Activated naive CD4-positive, alpha-beta T cell treated with anti-CD3 and anti-CD28 coated beads for 36 hours (primary cell): ENCODE data around the gene P2RX7. TPM values are rescaled to one million over a fixed set of nuclear protein-coding genes. Genes with fewer than 3 reads are reported as not detected.
"Not testable (repeated sequence)": the region's sequence is repeated elsewhere in the genome, so short reads cannot be mapped to it uniquely, and the experiment has no call there.

Experiments
- CTCF ChIA-PET: fragments of 350-600 bp; sonication (Branson Sonifier 250); formaldehyde crosslinking; loops from one replicate; lab custom pipeline; 2021; ENCODE audit warnings: antibody characterized with exemption; lab: Charles Lee
- DNase-seq: peaks from one replicate; pipeline ENCODE4 v3.0.0-alpha.2; 2020
- H3K27ac Mint-ChIP-seq: one replicate; pipeline ENCODE4 v1.8.0; 2021; ENCODE audit warnings: mild to moderate bottlenecking, mixed read lengths
- H3K27me3 Mint-ChIP-seq: one replicate; pipeline ENCODE4 v1.8.0; 2021; ENCODE audit warnings: low read depth, mixed read lengths
- H3K36me3 Mint-ChIP-seq: one replicate; pipeline ENCODE4 v1.8.0; 2021; ENCODE audit warnings: low read depth, mixed read lengths
- H3K4me1 Mint-ChIP-seq: one replicate; pipeline ENCODE4 v1.8.0; 2021; ENCODE audit warnings: low read depth, mixed read lengths
- H3K4me3 Mint-ChIP-seq: one replicate; pipeline ENCODE4 v1.8.0; 2021; ENCODE audit warnings: mild to moderate bottlenecking, moderate library complexity, mixed read lengths
- H3K9me3 Mint-ChIP-seq: one replicate; pipeline ENCODE4 v1.8.0; 2021; ENCODE audit warnings: mixed read lengths
- intact Hi-C: fragments of 100-400 bp; cut with micrococcal nuclease; formaldehyde crosslinking; loops from one replicate; pipeline ENCODE4 v1.15.1; 2023
- total RNA-seq, 2 experiments: library from RNA; stranded (reverse); gene quantifications; one replicate each; pipeline ENCODE4 v1.2.3, GENCODE V29; 2021

P2RX7 gene
- total RNA-seq, 2 experiments from 2014 or later: 6.3 to 6.6 TPM

- no peak for DNase-seq
- peaks cover 12% of the 10 kb centered on the region for H3K36me3 Mint-ChIP-seq
- intact Hi-C loops: no loop called here
- no peaks in the 10 kb centered on the region for H3K27me3 Mint-ChIP-seq
- H3K4me3 Mint-ChIP-seq: no peak overlapping the region
- peaks cover 32% of the 10 kb centered on the region for H3K4me1 Mint-ChIP-seq
- H3K27ac Mint-ChIP-seq: no peak overlapping the region
- H3K9me3 Mint-ChIP-seq: no peaks in the 10 kb centered on the region
- CTCF ChIA-PET: interaction anchor here (0.6 to 1.6 kb wide), 5 partner anchors 10 to 276 kb away, joined by 3 to 5 read pairs (median 4); no protein-coding TSS in a partner anchor
These were observed 96.4 kb downstream of the P2RX7 start for GRCh38 chr12:121228919-121229665.

- Mint-ChIP-seq H3K4me1 (peaks cover 25% of the 10 kb centered on the region), H3K36me3 (peaks cover 15% of the 10 kb centered on the region)
- not testable (repeated sequence) for H3K27me3 Mint-ChIP-seq, H3K27ac Mint-ChIP-seq, H3K9me3 Mint-ChIP-seq, H3K4me3 Mint-ChIP-seq
- peak; percentile 69 for DNase-seq
- CTCF ChIA-PET: interaction anchor here (0.6 to 1.6 kb wide), 13 partner anchors 9 to 736 kb away, joined by 3 to 8 read pairs (median 3); no protein-coding TSS in a partner anchor
- intact Hi-C loops: loop anchor here (2.0 kb wide), 1 partner anchor 169 kb away; no protein-coding TSS in a partner anchor
These were observed 97.3 kb downstream of the P2RX7 start for GRCh38 chr12:121229826-121230537.

GRCh38 chr12:121230538-121230907 lies 97.8 kb downstream of the P2RX7 start:
- peaks cover 15% of the 10 kb centered on the region for H3K36me3 Mint-ChIP-seq
- no peak overlapping the region for H3K27ac Mint-ChIP-seq

GRCh38 chr12:121232163-121232562 lies 99.5 kb downstream of the P2RX7 start:
- CTCF ChIA-PET: no interaction called here
- no peaks in the 10 kb centered on the region for H3K27me3 Mint-ChIP-seq
- H3K27ac Mint-ChIP-seq: no peak overlapping the region
- peaks cover 15% of the 10 kb centered on the region for H3K36me3 Mint-ChIP-seq
- H3K4me3 Mint-ChIP-seq: no peak overlapping the region
- no peaks in the 10 kb centered on the region for H3K9me3 Mint-ChIP-seq
- H3K4me1 Mint-ChIP-seq: peaks cover 8% of the 10 kb centered on the region
- intact Hi-C loops: no loop called here
- no peak for DNase-seq

More at GRCh38 chr12:121230538-121230907, 97.8 kb downstream of the P2RX7 start:
- Mint-ChIP-seq H3K9me3 (no peaks in the 10 kb centered on the region), H3K4me3 (no peak overlapping the region), H3K4me1 (peaks cover 22% of the 10 kb centered on the region), H3K27me3 (no peaks in the 10 kb centered on the region)
- intact Hi-C loops: loop anchor here (2.0 kb wide), 1 partner anchor 170 kb away; no protein-coding TSS in a partner anchor
- CTCF ChIA-PET: interaction anchor here (0.6 to 1.6 kb wide), 12 partner anchors 9 to 737 kb away, joined by 3 to 8 read pairs (median 3); no protein-coding TSS in a partner anchor
- no peak for DNase-seq

- Mint-ChIP-seq H3K36me3 (peaks cover 15% of the 10 kb centered on the region), H3K27me3 (no peaks in the 10 kb centered on the region), H3K4me3 (no peak overlapping the region), H3K27ac (no peak overlapping the region), H3K9me3 (no peaks in the 10 kb centered on the region), H3K4me1 (peaks cover 5% of the 10 kb centered on the region)
- DNase-seq: no peak
- intact Hi-C loops: no loop called here
- CTCF ChIA-PET: no interaction called here
These were observed 100.4 kb downstream of the P2RX7 start for GRCh38 chr12:121232977-121233627.

- CTCF ChIA-PET: no interaction called here
- H3K27me3 Mint-ChIP-seq: no peaks in the 10 kb centered on the region
- no peak overlapping the region for H3K4me3 Mint-ChIP-seq
- H3K27ac Mint-ChIP-seq: no peak overlapping the region
- H3K36me3 Mint-ChIP-seq: peaks cover 14% of the 10 kb centered on the region
- H3K9me3 Mint-ChIP-seq: no peaks in the 10 kb centered on the region
- intact Hi-C loops: no loop called here
- no peak for DNase-seq
- peaks cover 5% of the 10 kb centered on the region for H3K4me1 Mint-ChIP-seq
These were observed 100.9 kb downstream of the P2RX7 start for GRCh38 chr12:121233628-121234020.

GRCh38 chr12:121236776-121237175 lies 104.1 kb downstream of the P2RX7 start:
- intact Hi-C loops: no loop called here
- peaks cover 29% of the 10 kb centered on the region for H3K36me3 Mint-ChIP-seq

GRCh38 chr12:121237415-121237814 lies 104.7 kb downstream of the P2RX7 start:
- Mint-ChIP-seq H3K4me1 (peaks cover 34% of the 10 kb centered on the region), H3K4me3 (no peak overlapping the region), H3K36me3 (peaks cover 29% of the 10 kb centered on the region), H3K27me3 (no peaks in the 10 kb centered on the region), H3K27ac (no peak overlapping the region), H3K9me3 (no peaks in the 10 kb centered on the region)
- no peak for DNase-seq
- CTCF ChIA-PET: interaction anchor here (0.6 kb wide), 1 partner anchor 1150 kb away, joined by 7 read pairs; no protein-coding TSS in a partner anchor
- intact Hi-C loops: no loop called here

More at GRCh38 chr12:121236776-121237175, 104.1 kb downstream of the P2RX7 start:
- Mint-ChIP-seq H3K4me3 (no peak overlapping the region), H3K4me1 (peaks cover 30% of the 10 kb centered on the region), H3K9me3 (no peaks in the 10 kb centered on the region), H3K27ac (no peak overlapping the region), H3K27me3 (no peaks in the 10 kb centered on the region)
- DNase-seq: no peak
- CTCF ChIA-PET: no interaction called here

Other genes starting within 250 kb of the P2RX7 start
- gene SPPL3, start 228.5 kb upstream of the P2RX7 start, total RNA-seq: 10 to 100 TPM; 19.8 to 22.2 TPM
- gene HNF1A, start 154.3 kb upstream of the P2RX7 start, total RNA-seq: not detected
- 10 to 100 TPM; 14.1 to 15.0 TPM for gene C12orf43, start 116.4 kb upstream of the P2RX7 start, total RNA-seq
- 10 to 100 TPM; 12.4 to 13.4 TPM for gene OASL, start 93.6 kb upstream of the P2RX7 start, total RNA-seq
- 10 to 100 TPM; 14.2 to 18.0 TPM for gene P2RX4, start 77.3 kb downstream of the P2RX7 start, total RNA-seq
- 10 to 100 TPM; 14.8 to 18.8 TPM for gene CAMKK2, start 163.8 kb downstream of the P2RX7 start, total RNA-seq
- gene ANAPC5, start 219.5 kb downstream of the P2RX7 start, total RNA-seq: 100 to 1,000 TPM; 117 to 119 TPM